ENCODE measurements around the gene MGAT5. TPM values are rescaled to one million over a fixed set of nuclear protein-coding genes. Genes with fewer than 3 reads are reported as not detected.

The MGAT5 gene
- total RNA-seq, 1 donor from 2014 or later: 36.8 TPM

DNA sequence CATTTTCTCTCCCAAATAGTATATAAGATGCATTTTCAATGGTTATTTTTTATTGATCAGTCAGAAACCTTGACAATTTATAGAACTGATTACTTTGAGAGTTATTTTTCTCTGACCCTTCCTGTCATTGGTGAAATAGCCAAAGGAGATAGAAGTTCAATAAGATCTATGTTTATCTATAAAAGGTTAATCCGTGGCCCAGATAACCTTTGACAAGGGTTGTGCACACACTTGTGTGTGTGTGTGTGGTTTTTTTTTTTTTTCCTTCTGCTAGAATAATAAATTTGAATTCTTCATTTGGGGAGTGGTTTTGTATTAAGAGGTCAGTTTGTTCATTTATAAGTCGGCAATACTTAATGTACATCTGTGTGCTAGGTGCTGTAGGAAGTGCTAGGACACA lies 160.0 kb downstream of the MGAT5 start:
- peaks cover 3% of the 10 kb centered on the region for H3K36me3 Mint-ChIP-seq (ENCODE audit: low read depth)
- H3K27me3 Mint-ChIP-seq (ENCODE audit: low read depth): peaks cover 63% of the 10 kb centered on the region
- TF ChIP-seq, protein P1, sequence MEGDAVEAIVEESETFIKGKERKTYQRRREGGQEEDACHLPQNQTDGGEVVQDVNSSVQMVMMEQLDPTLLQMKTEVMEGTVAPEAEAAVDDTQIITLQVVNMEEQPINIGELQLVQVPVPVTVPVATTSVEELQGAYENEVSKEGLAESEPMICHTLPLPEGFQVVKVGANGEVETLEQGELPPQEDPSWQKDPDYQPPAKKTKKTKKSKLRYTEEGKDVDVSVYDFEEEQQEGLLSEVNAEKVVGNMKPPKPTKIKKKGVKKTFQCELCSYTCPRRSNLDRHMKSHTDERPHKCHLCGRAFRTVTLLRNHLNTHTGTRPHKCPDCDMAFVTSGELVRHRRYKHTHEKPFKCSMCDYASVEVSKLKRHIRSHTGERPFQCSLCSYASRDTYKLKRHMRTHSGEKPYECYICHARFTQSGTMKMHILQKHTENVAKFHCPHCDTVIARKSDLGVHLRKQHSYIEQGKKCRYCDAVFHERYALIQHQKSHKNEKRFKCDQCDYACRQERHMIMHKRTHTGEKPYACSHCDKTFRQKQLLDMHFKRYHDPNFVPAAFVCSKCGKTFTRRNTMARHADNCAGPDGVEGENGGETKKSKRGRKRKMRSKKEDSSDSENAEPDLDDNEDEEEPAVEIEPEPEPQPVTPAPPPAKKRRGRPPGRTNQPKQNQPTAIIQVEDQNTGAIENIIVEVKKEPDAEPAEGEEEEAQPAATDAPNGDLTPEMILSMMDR (conservative IDR thresholded peaks at IDR 0.05): no peak
- H3K4me3 Mint-ChIP-seq: no peak overlapping the region
- no peak overlapping the region for H3K27ac Mint-ChIP-seq (ENCODE audit: unreplicated experiment)
- H3K4me1 Mint-ChIP-seq: peaks cover 22% of the 10 kb centered on the region
- no peak for DNase-seq (ENCODE audit: low read depth, low spot score)
- H3K9me3 Mint-ChIP-seq: no peaks in the 10 kb centered on the region

DNA sequence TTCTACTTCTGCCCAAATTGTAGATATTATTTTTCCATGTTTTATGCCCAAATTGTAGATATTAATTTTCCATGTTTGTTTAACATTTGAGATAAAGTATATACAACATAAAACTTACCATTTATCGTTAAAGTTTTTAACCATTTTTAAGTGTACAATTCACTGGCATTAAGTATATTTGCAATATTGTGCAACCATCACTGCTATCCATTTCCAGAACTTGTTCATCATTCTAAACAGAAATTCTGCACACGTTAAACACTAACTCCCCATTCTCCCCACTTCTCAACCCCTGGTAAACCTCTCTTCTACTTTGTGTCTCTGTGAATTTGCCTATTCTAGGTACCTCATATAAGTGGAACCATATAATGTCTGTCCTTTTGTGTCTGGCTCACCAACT lies 162.1 kb downstream of the MGAT5 start:
- H3K27ac Mint-ChIP-seq (ENCODE audit: unreplicated experiment): no peak overlapping the region
- DNase-seq (ENCODE audit: low read depth, low spot score): no peak
- H3K36me3 Mint-ChIP-seq (ENCODE audit: low read depth): peaks cover 3% of the 10 kb centered on the region
- H3K4me1 Mint-ChIP-seq: peaks cover 18% of the 10 kb centered on the region
- no peaks in the 10 kb centered on the region for H3K9me3 Mint-ChIP-seq
- TF ChIP-seq, protein P1 (conservative IDR thresholded peaks at IDR 0.05): no peak
- peaks cover 56% of the 10 kb centered on the region for H3K27me3 Mint-ChIP-seq (ENCODE audit: low read depth)
- no peak overlapping the region for H3K4me3 Mint-ChIP-seq

GRCh38 chr2:134416637-134417036 lies 162.8 kb downstream of the MGAT5 start:
- peaks cover 12% of the 10 kb centered on the region for H3K4me1 Mint-ChIP-seq
- peaks cover 56% of the 10 kb centered on the region for H3K27me3 Mint-ChIP-seq (ENCODE audit: low read depth)
- no peak for DNase-seq (ENCODE audit: low read depth, low spot score)
- H3K9me3 Mint-ChIP-seq: no peaks in the 10 kb centered on the region
- peaks cover 3% of the 10 kb centered on the region for H3K36me3 Mint-ChIP-seq (ENCODE audit: low read depth)
- TF ChIP-seq, protein P1 (conservative IDR thresholded peaks at IDR 0.05): no peak
- H3K27ac Mint-ChIP-seq (ENCODE audit: unreplicated experiment): no peak overlapping the region
- no peak overlapping the region for H3K4me3 Mint-ChIP-seq

DNA sequence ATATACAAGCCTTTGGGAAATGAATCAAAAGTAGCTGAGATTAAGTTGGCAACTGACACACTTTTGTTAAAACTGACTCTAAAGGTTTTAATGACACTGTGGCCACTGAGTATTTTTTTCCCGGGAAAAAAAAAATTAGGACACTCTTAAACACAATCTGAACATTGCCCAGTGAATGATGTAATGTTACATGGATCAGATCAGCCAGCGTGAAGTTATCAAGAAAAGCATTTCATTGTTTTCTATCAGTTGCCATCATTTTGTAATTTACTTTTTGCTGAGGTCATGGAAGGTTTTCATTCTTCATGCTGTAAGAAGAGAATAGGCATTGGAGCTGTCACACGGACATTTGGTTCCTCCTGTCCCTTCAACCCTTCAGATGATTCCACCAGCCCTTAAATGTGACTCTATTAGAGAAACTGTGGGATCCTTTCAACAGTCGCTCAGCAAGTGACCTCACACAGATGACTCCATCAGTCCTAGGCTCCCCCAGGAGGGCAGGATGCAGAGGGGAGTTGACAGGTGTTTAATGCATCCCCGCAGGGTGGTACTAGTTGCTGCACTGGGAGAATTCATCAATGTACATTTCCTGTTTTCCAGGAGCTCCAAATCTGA lies 164.2 kb downstream of the MGAT5 start:
- TF ChIP-seq, protein P1 (conservative IDR thresholded peaks at IDR 0.05): no peak
- Mint-ChIP-seq H3K4me3 (no peak overlapping the region), H3K27me3 (ENCODE audit: low read depth) (peaks cover 46% of the 10 kb centered on the region), H3K36me3 (ENCODE audit: low read depth) (peaks cover 3% of the 10 kb centered on the region), H3K9me3 (no peaks in the 10 kb centered on the region), H3K4me1 (no peaks in the 10 kb centered on the region), H3K27ac (ENCODE audit: unreplicated experiment) (no peak overlapping the region)
- no peak for DNase-seq (ENCODE audit: low read depth, low spot score)

DNA sequence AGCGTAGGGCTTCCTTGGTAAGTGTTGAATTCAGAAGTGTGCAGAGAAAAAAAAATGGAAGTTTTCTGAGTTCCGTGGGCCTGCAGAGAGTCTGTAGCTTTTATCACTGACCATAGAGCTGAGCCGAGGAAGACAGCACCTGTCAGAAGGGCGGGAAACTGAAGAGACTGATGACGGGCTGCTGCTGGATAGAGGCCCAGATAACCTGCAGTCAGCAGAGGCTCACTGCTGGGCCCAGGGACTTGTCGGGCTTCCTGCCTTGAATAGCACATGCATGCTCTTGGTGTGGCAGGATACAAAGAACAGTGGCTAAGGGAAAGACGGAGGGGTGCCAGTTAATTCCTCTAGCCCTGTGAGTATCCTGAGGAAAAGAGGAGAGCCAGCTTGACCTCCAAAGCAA lies 166.4 kb downstream of the MGAT5 start:
- no peaks in the 10 kb centered on the region for H3K4me1 Mint-ChIP-seq

More for the DNA sequence above, 166.4 kb downstream of the MGAT5 start:
- TF ChIP-seq, protein P1 (conservative IDR thresholded peaks at IDR 0.05): no peak
- no peaks in the 10 kb centered on the region for H3K9me3 Mint-ChIP-seq
- H3K4me3 Mint-ChIP-seq: no peak overlapping the region
- DNase-seq (ENCODE audit: low read depth, low spot score): no peak
- H3K27me3 Mint-ChIP-seq (ENCODE audit: low read depth): peaks cover 26% of the 10 kb centered on the region
- peaks cover 9% of the 10 kb centered on the region for H3K36me3 Mint-ChIP-seq (ENCODE audit: low read depth)
- no peak overlapping the region for H3K27ac Mint-ChIP-seq (ENCODE audit: unreplicated experiment)
